SU-DHL-6 (cell line): ENCODE data around the gene TMEM178B.

Experiments
- EZH2phosphoT487 ChIP-seq: fragments of 200-600 bp; sonication (generic), shearing (Covaris generic); conservative IDR thresholded peaks from 2 replicates; pipeline ENCODE4 v1.6.1; 2018; ENCODE audit warnings: mild to moderate bottlenecking, antibody characterized with exemption, low read length, moderate library complexity, mixed read lengths
- TF ChIP-seq, protein P1 (sequence below): fragments of 200-600 bp; sonication (generic); IDR thresholded peaks from one replicate; pipeline ENCODE4 v1.5.1; 2017; ENCODE audit warnings: antibody characterized with exemption, mild to moderate bottlenecking, low read length, moderate library complexity; ENCODE audit not compliant: insufficient read depth, poor library complexity, severe bottlenecking

- TF ChIP-seq, protein P1, sequence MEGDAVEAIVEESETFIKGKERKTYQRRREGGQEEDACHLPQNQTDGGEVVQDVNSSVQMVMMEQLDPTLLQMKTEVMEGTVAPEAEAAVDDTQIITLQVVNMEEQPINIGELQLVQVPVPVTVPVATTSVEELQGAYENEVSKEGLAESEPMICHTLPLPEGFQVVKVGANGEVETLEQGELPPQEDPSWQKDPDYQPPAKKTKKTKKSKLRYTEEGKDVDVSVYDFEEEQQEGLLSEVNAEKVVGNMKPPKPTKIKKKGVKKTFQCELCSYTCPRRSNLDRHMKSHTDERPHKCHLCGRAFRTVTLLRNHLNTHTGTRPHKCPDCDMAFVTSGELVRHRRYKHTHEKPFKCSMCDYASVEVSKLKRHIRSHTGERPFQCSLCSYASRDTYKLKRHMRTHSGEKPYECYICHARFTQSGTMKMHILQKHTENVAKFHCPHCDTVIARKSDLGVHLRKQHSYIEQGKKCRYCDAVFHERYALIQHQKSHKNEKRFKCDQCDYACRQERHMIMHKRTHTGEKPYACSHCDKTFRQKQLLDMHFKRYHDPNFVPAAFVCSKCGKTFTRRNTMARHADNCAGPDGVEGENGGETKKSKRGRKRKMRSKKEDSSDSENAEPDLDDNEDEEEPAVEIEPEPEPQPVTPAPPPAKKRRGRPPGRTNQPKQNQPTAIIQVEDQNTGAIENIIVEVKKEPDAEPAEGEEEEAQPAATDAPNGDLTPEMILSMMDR: no peak
- TF ChIP-seq EZH2phosphoT487: no peak
These were observed 513 bp downstream of the TMEM178B start for GRCh38 chr7:141074162-141074991.
